HCT116 (cell line): ENCODE measurements around the gene NFX1. TPM values are rescaled to one million over a fixed set of nuclear protein-coding genes. Genes with fewer than 3 reads are reported as not detected.
"Not testable (repeated sequence)": the region's sequence is repeated elsewhere in the genome, so short reads cannot be mapped to it uniquely, and the experiment has no call there.

Experiments used
- ATAC-seq: fragments of 200-7000 bp; cut with Tn5 transposase; 2 replicates; pipeline ENCODE4 v1.9.1; 2020; ENCODE audit warnings: mild to moderate bottlenecking, moderate library complexity
- BruUV-seq: library from RNA; stranded (reverse); fragments of 400-500 nt; replicated peaks from 2 replicates; lab custom pipeline; 2021; lab: Mats Ljungman, UMichigan
- CTCF ChIA-PET: fragments of 300-600 bp; sonication (Branson Sonifier 250); formaldehyde crosslinking; loops from one replicate; lab custom pipeline; 2021; ENCODE audit warnings: antibody characterized with exemption; lab: Charles Lee
- POLR2A ChIA-PET: fragments of 300-600, 350-600 bp; sonication (Branson Sonifier 250); formaldehyde crosslinking; loops from one replicate; lab custom pipeline; 2021; ENCODE audit warnings: antibody characterized with exemption; lab: Charles Lee
- RAD21 ChIA-PET, 2 experiments: fragments of 300-600 bp; sonication (Branson Sonifier 250); formaldehyde crosslinking; loops; one replicate each; lab custom pipeline; 2023; ENCODE audit warnings: low total read pairs in 2 of 2; ENCODE audit not compliant: uncharacterized antibody in 2 of 2, unreplicated experiment in 2 of 2, low non-redundant PET in 1 of 2; lab: Charles Lee
- DNase-seq: peaks from one replicate; pipeline ENCODE4 v3.0.0-alpha.2; 2010; ENCODE audit warnings: low read depth, low spot score
- H2AFZ ChIP-seq: fragments of 200-600 bp; shearing (Covaris generic), sonication (generic); 2 replicates; pipeline ENCODE4 v1.6.1; 2017; ENCODE audit warnings: low read depth, mixed run types, mixed read lengths, antibody characterized with exemption, low read length; ENCODE audit not compliant: poor library complexity, severe bottlenecking
- H3K27ac ChIP-seq: 2 replicates; pipeline ENCODE4 v1.5.1; 2012; ENCODE audit warnings: low read depth, low read length
- H3K27me3 ChIP-seq: fragments of 200-600 bp; sonication (generic); 2 replicates; pipeline ENCODE4 v1.6.1; 2016; ENCODE audit warnings: mixed run types, low read length, mixed read lengths; ENCODE audit not compliant: insufficient read depth
- H3K36me3 ChIP-seq, 2 experiments: fragments of 200-500 bp in 1 of 2; fragments of 200-600 bp in 1 of 2; sonication (Bioruptor generic) in 1 of 2; sonication (generic) in 1 of 2; 2 replicates each; pipeline versions ENCODE4 v1.5.1 to v1.6.1; 2014 to 2016; ENCODE audit warnings: low read length in 2 of 2, inconsistent platforms in 1 of 2, mixed read lengths in 1 of 2, mixed run types in 1 of 2; ENCODE audit not compliant: insufficient read depth in 2 of 2, control insufficient read depth in 1 of 2
- H3K4me1 ChIP-seq, 2 experiments: fragments of 200-600 bp in 1 of 2; sonication (generic) in 1 of 2; 2 replicates each; pipeline versions ENCODE4 v1.5.1 to v1.6.1; 2012 to 2017; ENCODE audit warnings: low read length in 2 of 2, inconsistent platforms in 1 of 2, mild to moderate bottlenecking in 1 of 2, mixed read lengths in 1 of 2, mixed run types in 1 of 2, moderate library complexity in 1 of 2; ENCODE audit not compliant: insufficient read depth in 2 of 2, control insufficient read depth in 1 of 2
- H3K4me2 ChIP-seq: fragments of 200-600 bp; sonication (generic); 2 replicates; pipeline ENCODE4 v1.6.1; 2017; ENCODE audit warnings: mixed run types, low read length, mixed read lengths
- H3K4me3 ChIP-seq, 2 experiments: fragments of 200-600 bp in 1 of 2; sonication (generic) in 1 of 2; replicated peaks in 1 of 2; 2 replicates each; pipeline ENCODE4 v1.5.1; 2011 to 2016; ENCODE audit warnings: low read length in 2 of 2, control low read depth in 1 of 2, low read depth in 1 of 2, mild to moderate bottlenecking in 1 of 2, mixed read lengths in 1 of 2, mixed run types in 1 of 2
- H3K79me2 ChIP-seq: fragments of 200-600 bp; sonication (generic); 2 replicates; pipeline ENCODE4 v1.6.1; 2017; ENCODE audit warnings: mild to moderate bottlenecking, mixed run types, low read length, moderate library complexity, mixed read lengths; ENCODE audit not compliant: insufficient read depth
- H3K9ac ChIP-seq: fragments of 200-600 bp; sonication (generic); 2 replicates; pipeline ENCODE4 v1.6.1; 2016; ENCODE audit warnings: low read length, mixed read lengths
- H3K9me2 ChIP-seq: fragments of 200-600 bp; sonication (generic), shearing (Covaris generic); 2 replicates; pipeline ENCODE4 v1.6.1; 2017; ENCODE audit warnings: mixed run types, mild to moderate bottlenecking, moderate library complexity; ENCODE audit not compliant: insufficient read depth
- H3K9me3 ChIP-seq, 2 experiments: fragments of 200-500 bp in 1 of 2; fragments of 200-600 bp in 1 of 2; sonication (Bioruptor generic) in 1 of 2; sonication (generic) in 1 of 2; 2 replicates each; pipeline ENCODE4 v1.6.1; 2014 to 2017; ENCODE audit warnings: low read length in 2 of 2, mixed read lengths in 2 of 2, inconsistent platforms in 1 of 2, low read depth in 1 of 2, mild to moderate bottlenecking in 1 of 2, mixed run types in 1 of 2, moderate library complexity in 1 of 2; ENCODE audit not compliant: control insufficient read depth in 1 of 2, insufficient read depth in 1 of 2
- H4K20me1 ChIP-seq: fragments of 200-600 bp; sonication (generic), shearing (Covaris generic); 2 replicates; pipeline ENCODE4 v1.6.1; 2017; ENCODE audit warnings: mixed run types, mild to moderate bottlenecking, moderate library complexity; ENCODE audit not compliant: insufficient read depth
- CBX3 ChIP-seq: IDR thresholded peaks from 2 replicates; pipeline ENCODE4 v1.6.1; 2012; ENCODE audit warnings: low read depth
- FOSL1 ChIP-seq: IDR thresholded peaks from 2 replicates; pipeline ENCODE4 v1.6.1; 2012; ENCODE audit warnings: low read depth
- JUND ChIP-seq: IDR thresholded peaks from 2 replicates; pipeline ENCODE4 v1.6.1; 2012
- POLR2A ChIP-seq: IDR thresholded peaks from 2 replicates; pipeline ENCODE4 v1.7.0; 2011; ENCODE audit warnings: borderline replicate concordance; ENCODE audit not compliant: insufficient read depth, insufficient read length; ENCODE audit errors: extremely low read depth
- RAD21 ChIP-seq: IDR thresholded peaks from 2 replicates; pipeline ENCODE4 v1.6.1; 2012; ENCODE audit warnings: low read depth, mild to moderate bottlenecking
- SP1 ChIP-seq: IDR thresholded peaks from 2 replicates; pipeline ENCODE4 v1.6.1; 2012; ENCODE audit warnings: low read depth
- SRF ChIP-seq: IDR thresholded peaks from 2 replicates; pipeline ENCODE4 v1.6.1; 2012; ENCODE audit warnings: low read depth
- TCF7L2 ChIP-seq: IDR thresholded peaks from 2 replicates; pipeline ENCODE4 v1.7.0; 2011; ENCODE audit warnings: borderline replicate concordance, inconsistent platforms; ENCODE audit not compliant: insufficient read depth, insufficient read length; ENCODE audit errors: extremely low read depth
- YY1 ChIP-seq: IDR thresholded peaks from 2 replicates; pipeline ENCODE4 v1.6.1; 2011; ENCODE audit warnings: low read length, low read depth, moderate library complexity, mild to moderate bottlenecking; ENCODE audit not compliant: insufficient replicate concordance; ENCODE audit errors: extremely low read depth
- intact Hi-C: fragments of 100-400 bp; cut with micrococcal nuclease; formaldehyde crosslinking; loops from 2 replicates; pipeline ENCODE4 v1.10.0; 2022
- total RNA-seq: library from RNA; stranded (reverse); gene quantifications from one replicate; pipeline ENCODE4 v1.2.1, GENCODE V29; 2021; ENCODE audit not compliant: unreplicated experiment
- TF ChIP-seq, protein P1 (sequence below): IDR thresholded peaks from 2 replicates; pipeline ENCODE4 v1.6.1; 2012; ENCODE audit warnings: low read depth
- TF ChIP-seq, protein P2 (sequence below): IDR thresholded peaks from 2 replicates; pipeline ENCODE4 v1.6.1; 2012

NFX1 gene
- total RNA-seq, 1 experiment from 2014 or later: 31.7 TPM

DNA sequence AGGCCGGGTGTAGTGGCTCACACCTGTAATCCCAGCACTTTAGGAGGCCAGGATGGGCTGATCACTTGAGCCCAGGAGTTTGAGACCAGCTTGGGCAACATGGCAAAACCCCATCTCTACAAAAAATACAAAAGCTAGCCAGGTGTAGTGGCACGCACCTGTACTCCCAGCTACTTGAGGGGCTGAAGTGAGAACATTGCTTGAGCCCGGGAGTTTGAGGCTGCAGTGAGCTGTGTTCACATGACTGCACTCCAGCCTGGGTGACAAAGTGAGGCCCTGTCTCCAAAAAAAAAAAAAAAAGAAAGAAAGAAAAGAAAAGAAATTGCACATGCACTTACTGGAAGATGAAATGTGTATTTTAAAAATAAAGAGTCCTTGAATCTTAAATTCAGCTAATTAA, 26.8 kb downstream of the NFX1 start:
- H3K4me2 ChIP-seq, ATAC-seq, H3K27me3 ChIP-seq, DNase-seq, H3K27ac ChIP-seq, H3K4me3 ChIP-seq, H3K9me2 ChIP-seq, H4K20me1 ChIP-seq, BruUV-seq, POLR2A ChIA-PET, H2AFZ ChIP-seq, intact Hi-C loops, H3K9me3 ChIP-seq, H3K9ac ChIP-seq, H3K79me2 ChIP-seq: not testable (repeated sequence)
- RAD21 ChIA-PET: interaction anchor here in 1 of 2 experiments (0.7 kb wide), 1 partner anchor 405 kb away, joined by 6 read pairs; no protein-coding TSS in a partner anchor
- CTCF ChIA-PET: interaction anchor here (1.7 kb wide), 1 partner anchor 30 kb away, joined by 3 read pairs; no protein-coding TSS in a partner anchor
- peaks cover 0 to 11% of the 10 kb centered on the region in 2 experiments; a peak in 2 of 4 replicates for H3K4me1 ChIP-seq
- peaks cover 46 to 59% of the 10 kb centered on the region in 2 experiments for H3K36me3 ChIP-seq

DNA sequence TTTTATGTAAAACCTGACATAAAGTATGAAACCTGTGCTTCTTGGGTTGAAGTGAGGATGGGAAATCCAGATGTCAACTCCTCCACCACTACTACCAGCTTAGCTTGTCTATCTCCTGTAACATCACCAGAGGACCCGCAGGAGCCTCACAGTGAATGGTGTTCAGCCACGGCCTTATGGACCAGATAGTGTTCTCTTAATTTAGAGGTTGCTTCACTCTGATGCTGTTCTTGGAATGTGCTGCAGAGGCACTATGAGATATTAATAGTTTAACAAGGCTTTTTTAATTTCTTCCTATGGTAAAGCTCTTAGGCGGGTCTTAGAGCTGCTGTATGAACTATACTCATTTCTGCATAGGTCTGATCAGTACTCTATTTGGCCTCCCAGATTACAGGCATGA, 27.9 kb downstream of the NFX1 start:
- H3K4me3 ChIP-seq: no peak overlapping the region
- no peak overlapping the region for H3K4me2 ChIP-seq
- no peak overlapping the region for H2AFZ ChIP-seq
- H3K27me3 ChIP-seq: no peaks in the 10 kb centered on the region
- H4K20me1 ChIP-seq: no peaks in the 10 kb centered on the region
- H3K79me2 ChIP-seq: 0 out of 2 replicates have a peak, but pooled peaks cover 7% of the 10 kb centered on the region
- TF ChIP-seq JUND (no peak), RAD21 (no peak)
- RAD21 ChIA-PET: no interaction called here
- BruUV-seq: no TSS peak
- ATAC-seq: no peak
- no peak for DNase-seq
- H3K4me1 ChIP-seq: peaks cover 0 to 11% of the 10 kb centered on the region in 2 experiments; a peak in 2 of 4 replicates
- POLR2A ChIA-PET: no interaction called here
- H3K9me2 ChIP-seq: no peaks in the 10 kb centered on the region
- H3K27ac ChIP-seq: no peak overlapping the region
- intact Hi-C loops: no loop called here
- H3K9ac ChIP-seq: no peak overlapping the region
- peaks cover 40 to 55% of the 10 kb centered on the region in 2 experiments for H3K36me3 ChIP-seq
- no peaks in the 10 kb centered on the region for H3K9me3 ChIP-seq
- CTCF ChIA-PET: no interaction called here

- ChIA-PET RAD21 (no interaction called here), POLR2A (no interaction called here)
- TF ChIP-seq, protein P1, sequence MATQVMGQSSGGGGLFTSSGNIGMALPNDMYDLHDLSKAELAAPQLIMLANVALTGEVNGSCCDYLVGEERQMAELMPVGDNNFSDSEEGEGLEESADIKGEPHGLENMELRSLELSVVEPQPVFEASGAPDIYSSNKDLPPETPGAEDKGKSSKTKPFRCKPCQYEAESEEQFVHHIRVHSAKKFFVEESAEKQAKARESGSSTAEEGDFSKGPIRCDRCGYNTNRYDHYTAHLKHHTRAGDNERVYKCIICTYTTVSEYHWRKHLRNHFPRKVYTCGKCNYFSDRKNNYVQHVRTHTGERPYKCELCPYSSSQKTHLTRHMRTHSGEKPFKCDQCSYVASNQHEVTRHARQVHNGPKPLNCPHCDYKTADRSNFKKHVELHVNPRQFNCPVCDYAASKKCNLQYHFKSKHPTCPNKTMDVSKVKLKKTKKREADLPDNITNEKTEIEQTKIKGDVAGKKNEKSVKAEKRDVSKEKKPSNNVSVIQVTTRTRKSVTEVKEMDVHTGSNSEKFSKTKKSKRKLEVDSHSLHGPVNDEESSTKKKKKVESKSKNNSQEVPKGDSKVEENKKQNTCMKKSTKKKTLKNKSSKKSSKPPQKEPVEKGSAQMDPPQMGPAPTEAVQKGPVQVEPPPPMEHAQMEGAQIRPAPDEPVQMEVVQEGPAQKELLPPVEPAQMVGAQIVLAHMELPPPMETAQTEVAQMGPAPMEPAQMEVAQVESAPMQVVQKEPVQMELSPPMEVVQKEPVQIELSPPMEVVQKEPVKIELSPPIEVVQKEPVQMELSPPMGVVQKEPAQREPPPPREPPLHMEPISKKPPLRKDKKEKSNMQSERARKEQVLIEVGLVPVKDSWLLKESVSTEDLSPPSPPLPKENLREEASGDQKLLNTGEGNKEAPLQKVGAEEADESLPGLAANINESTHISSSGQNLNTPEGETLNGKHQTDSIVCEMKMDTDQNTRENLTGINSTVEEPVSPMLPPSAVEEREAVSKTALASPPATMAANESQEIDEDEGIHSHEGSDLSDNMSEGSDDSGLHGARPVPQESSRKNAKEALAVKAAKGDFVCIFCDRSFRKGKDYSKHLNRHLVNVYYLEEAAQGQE: no peak
- TF ChIP-seq RAD21: no peak
- TF ChIP-seq, protein P2, sequence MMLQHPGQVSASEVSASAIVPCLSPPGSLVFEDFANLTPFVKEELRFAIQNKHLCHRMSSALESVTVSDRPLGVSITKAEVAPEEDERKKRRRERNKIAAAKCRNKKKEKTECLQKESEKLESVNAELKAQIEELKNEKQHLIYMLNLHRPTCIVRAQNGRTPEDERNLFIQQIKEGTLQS: no peak
- TF ChIP-seq SRF: no peak
- TF ChIP-seq SP1: no peak
- no peak for TF ChIP-seq FOSL1
- TF ChIP-seq POLR2A: no peak
- TF ChIP-seq YY1: no peak
- no peak for TF ChIP-seq TCF7L2
- TF ChIP-seq CBX3: no peak
Measured at GRCh38 chr9:33318781-33319180, 28.5 kb downstream of the NFX1 start.

More at GRCh38 chr9:33318781-33319180, 28.5 kb downstream of the NFX1 start:
- Histone ChIP-seq H3K27me3 (no peaks in the 10 kb centered on the region), H3K9me2 (no peaks in the 10 kb centered on the region), H4K20me1 (no peaks in the 10 kb centered on the region), H2AFZ (no peak overlapping the region), H3K4me2 (no peak overlapping the region), H3K79me2 (0 out of 2 replicates have a peak, but pooled peaks cover 7% of the 10 kb centered on the region), H3K36me3 (peaks cover 34 to 55% of the 10 kb centered on the region in 2 experiments), H3K9me3 (no peaks in the 10 kb centered on the region), H3K4me3 (no peak overlapping the region), H3K4me1 (peaks cover 0 to 11% of the 10 kb centered on the region in 2 experiments; a peak in 2 of 4 replicates), H3K9ac (no peak overlapping the region), H3K27ac (no peak overlapping the region)
- DNase-seq: no peak
- CTCF ChIA-PET: no interaction called here
- no TSS peak for BruUV-seq
- ATAC-seq: no peak
- intact Hi-C loops: no loop called here
